B cell (primary cell): Measurements from ENCODE around the gene ORMDL2. TPM values are rescaled to one million over a fixed set of nuclear protein-coding genes. Genes with fewer than 3 reads are reported as not detected.

ENCODE experiments used
- ATAC-seq: fragments of 200-7000 bp; cut with Tn5 transposase; one replicate; pipeline ENCODE4 v1.10.0; 2021; ENCODE audit warnings: low read depth, mild to moderate bottlenecking, moderate number of reproducible peaks, moderate library complexity
- CTCF ChIA-PET: fragments of 350-600 bp; sonication (Branson Sonifier 250); formaldehyde crosslinking; loops from one replicate; lab custom pipeline; 2021; ENCODE audit warnings: antibody characterized with exemption, inconsistent platforms; lab: Charles Lee
- POLR2A ChIA-PET: fragments of 350-600 bp; sonication (Branson Sonifier 250); formaldehyde crosslinking; loops from one replicate; lab custom pipeline; 2021; ENCODE audit warnings: antibody characterized with exemption; lab: Charles Lee
- DNase-seq: peaks from one replicate; pipeline ENCODE4 v3.0.0; 2013
- H2AFZ ChIP-seq: 2 replicates; pipeline ENCODE4 v1.6.1; 2012; ENCODE audit warnings: mild to moderate bottlenecking, low read depth, low read length; ENCODE audit not compliant: insufficient read depth, poor library complexity, severe bottlenecking
- H3K27ac ChIP-seq, 2 donors: 1 replicate in 1 of 2; 2 replicates in 1 of 2; pipeline ENCODE4 v1.5.1; 2012 to 2013; ENCODE audit warnings: low read length in 2 of 2, mild to moderate bottlenecking in 2 of 2, moderate library complexity in 1 of 2
- H3K27me3 ChIP-seq, 4 experiments: fragments of 200-600 bp in 1 of 4; sonication (generic) in 1 of 4; replicated peaks in 1 of 4; 1 replicate in 2 of 4; 2 replicates in 2 of 4; pipeline versions ENCODE4 v1.6.1 to v1.7.0; 2013 to 2016; ENCODE audit warnings: low read length in 3 of 4, mild to moderate bottlenecking in 2 of 4, mixed read lengths in 1 of 4, moderate library complexity in 1 of 4; ENCODE audit not compliant: insufficient read depth in 4 of 4, control insufficient read depth in 3 of 4; ENCODE audit errors: control extremely low read depth in 1 of 4
- H3K36me3 ChIP-seq, 2 experiments: replicated peaks in 1 of 2; 1 replicate in 1 of 2; 2 replicates in 1 of 2; pipeline versions ENCODE4 v1.6.1 to v1.7.1; 2013; ENCODE audit warnings: low read length in 1 of 2; ENCODE audit not compliant: insufficient read depth in 2 of 2, control insufficient read depth in 1 of 2; ENCODE audit errors: control extremely low read depth in 1 of 2, extremely low read depth in 1 of 2
- H3K4me1 ChIP-seq, 2 donors: fragments of 200-600 bp in 1 of 2; sonication (generic) in 1 of 2; 1 replicate in 1 of 2; 2 replicates in 1 of 2; pipeline versions ENCODE4 v1.5.1 to v1.6.1; 2013 to 2017; ENCODE audit warnings: low read length in 2 of 2; ENCODE audit not compliant: control insufficient read depth in 2 of 2, insufficient read depth in 2 of 2
- H3K4me2 ChIP-seq: replicated peaks from 2 replicates; pipeline ENCODE3; 2012; ENCODE audit warnings: mild to moderate bottlenecking, low read depth, low read length; ENCODE audit not compliant: poor library complexity, severe bottlenecking
- H3K4me3 ChIP-seq, 5 experiments: fragments of 200-600 bp in 1 of 5; sonication (generic) in 1 of 5; 1 replicate in 3 of 5; 2 replicates in 2 of 5; pipeline versions ENCODE4 v1.5.1 to v1.7.0; 2011 to 2016; ENCODE audit warnings: low read length in 4 of 5, mild to moderate bottlenecking in 4 of 5, low read depth in 2 of 5, control low read depth in 1 of 5, moderate library complexity in 1 of 5; ENCODE audit not compliant: insufficient read depth in 1 of 5; ENCODE audit errors: control extremely low read depth in 1 of 5, extremely low read depth in 1 of 5
- H3K79me2 ChIP-seq: fragments of 200-600 bp; sonication (generic); one replicate; pipeline ENCODE4 v1.6.0; 2016; ENCODE audit warnings: low read length; ENCODE audit not compliant: control insufficient read depth, insufficient read depth
- H3K9ac ChIP-seq: fragments of 200-600 bp; sonication (generic); 2 replicates; pipeline ENCODE4 v1.6.1; 2017; ENCODE audit warnings: mild to moderate bottlenecking, low read length, moderate library complexity
- H3K9me3 ChIP-seq, 3 donors: one replicate each; pipeline versions ENCODE4 v1.6.1 to v1.7.1; 2013; ENCODE audit warnings: low read length in 2 of 3; ENCODE audit not compliant: control insufficient read depth in 2 of 3, insufficient read depth in 1 of 3; ENCODE audit errors: control extremely low read depth in 1 of 3
- H4K20me1 ChIP-seq: 2 replicates; pipeline ENCODE4 v1.6.0; 2012; ENCODE audit warnings: mild to moderate bottlenecking, low read length; ENCODE audit not compliant: insufficient read depth, control insufficient read depth, poor library complexity, severe bottlenecking
- H3K27ac Mint-ChIP-seq: one replicate; pipeline ENCODE4 v1.8.0; 2021; ENCODE audit warnings: mixed read lengths
- H3K27me3 Mint-ChIP-seq: one replicate; pipeline ENCODE4 v1.8.0; 2021; ENCODE audit warnings: mixed read lengths
- H3K4me1 Mint-ChIP-seq: one replicate; pipeline ENCODE4 v1.8.0; 2021; ENCODE audit warnings: mixed read lengths
- H3K4me3 Mint-ChIP-seq: one replicate; pipeline ENCODE4 v1.8.0; 2021; ENCODE audit warnings: mixed read lengths
- H3K9me3 Mint-ChIP-seq: one replicate; pipeline ENCODE4 v1.8.0; 2022; ENCODE audit warnings: mixed read lengths; ENCODE audit not compliant: insufficient read depth
- EZH2 ChIP-seq: IDR thresholded peaks from 2 replicates; pipeline ENCODE4 v1.6.1; 2012; ENCODE audit warnings: borderline replicate concordance, low read depth, mild to moderate bottlenecking, moderate library complexity, low read length; ENCODE audit not compliant: insufficient read depth, poor library complexity, severe bottlenecking
- WGBS: methylation state at CpG from one replicate; pipeline ENCODE4 v1.1.5; 2013; ENCODE audit warnings: missing lambda C conversion rate; ENCODE audit not compliant: insufficient coverage; 5-methylcytosine and 5-hydroxymethylcytosine counted together
- intact Hi-C: fragments of 100-400 bp; cut with micrococcal nuclease; formaldehyde crosslinking; loops from one replicate; pipeline ENCODE4 v1.10.0; 2022
- polyA plus RNA-seq: library from polyadenylated mRNA; depleted of rRNA; stranded (reverse); fragments of >200 nt; gene quantifications from 2 replicates; pipeline ENCODE4 v1.2.3, GENCODE V29; 2012
- total RNA-seq, 2 donors: library from RNA; stranded (reverse); fragments of 120-200 nt in 1 of 2; gene quantifications; 1 replicate in 1 of 2; 2 replicates in 1 of 2; pipeline versions ENCODE4 v1.2.3 to v1.2.4, GENCODE V29; 2013 to 2022
- TF ChIP-seq, protein P1 (sequence below): fragments of 200-600 bp; IDR thresholded peaks from one replicate; pipeline ENCODE4 v1.8.0; 2022; ENCODE audit warnings: antibody characterized with exemption, mild to moderate bottlenecking

Gene ORMDL2
- total and polyA plus RNA-seq, 2 donors (not counting 1 experiment from before 2014, with no cell fraction given) = 22.7 to 41.9 TPM

DNA sequence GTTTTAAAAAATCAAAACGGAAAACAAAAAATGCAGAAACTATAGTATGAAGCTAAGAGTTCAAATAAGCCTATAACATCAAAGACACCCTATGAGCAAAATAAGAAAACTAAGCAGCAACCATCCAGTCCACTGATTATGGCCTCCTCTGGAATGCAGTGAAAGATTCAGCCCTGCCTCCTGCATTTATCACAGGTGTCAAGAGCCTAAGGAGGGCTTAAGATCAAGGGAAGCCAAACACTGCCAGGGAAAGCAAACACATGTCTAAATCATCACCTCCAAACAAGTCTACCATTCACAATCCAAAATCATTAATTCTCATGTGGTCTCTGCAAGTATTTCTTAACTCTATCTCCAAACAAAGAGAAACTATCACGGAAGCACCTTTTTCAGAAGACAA lies 28.7 kb upstream of the ORMDL2 start:
- Histone ChIP-seq H3K79me2 (peaks cover 32% of the 10 kb centered on the region), H3K4me3 (no peak overlapping the region), H3K4me1 (no peaks in the 10 kb centered on the region), H3K4me2 (no peak overlapping the region), H3K36me3 (peaks cover 18 to 68% of the 10 kb centered on the region in 2 experiments), H4K20me1 (no peaks in the 10 kb centered on the region), H3K27ac (no peak overlapping the region), H3K9ac (no peak overlapping the region), H3K27me3 (no peaks in the 10 kb centered on the region), H2AFZ (no peak overlapping the region), H3K9me3 (no peaks in the 10 kb centered on the region)
- WGBS = no CpG with 5 or more reads among the region's 2 CpGs
- CTCF ChIA-PET = interaction anchor here (0.6 to 2.5 kb wide), 3 partner anchors 8 to 102 kb away, joined by 3 to 6 read pairs (median 5); no protein-coding TSS in a partner anchor
- POLR2A ChIA-PET = no interaction called here
- TF ChIP-seq EZH2 = no peak
- TF ChIP-seq, protein P1, sequence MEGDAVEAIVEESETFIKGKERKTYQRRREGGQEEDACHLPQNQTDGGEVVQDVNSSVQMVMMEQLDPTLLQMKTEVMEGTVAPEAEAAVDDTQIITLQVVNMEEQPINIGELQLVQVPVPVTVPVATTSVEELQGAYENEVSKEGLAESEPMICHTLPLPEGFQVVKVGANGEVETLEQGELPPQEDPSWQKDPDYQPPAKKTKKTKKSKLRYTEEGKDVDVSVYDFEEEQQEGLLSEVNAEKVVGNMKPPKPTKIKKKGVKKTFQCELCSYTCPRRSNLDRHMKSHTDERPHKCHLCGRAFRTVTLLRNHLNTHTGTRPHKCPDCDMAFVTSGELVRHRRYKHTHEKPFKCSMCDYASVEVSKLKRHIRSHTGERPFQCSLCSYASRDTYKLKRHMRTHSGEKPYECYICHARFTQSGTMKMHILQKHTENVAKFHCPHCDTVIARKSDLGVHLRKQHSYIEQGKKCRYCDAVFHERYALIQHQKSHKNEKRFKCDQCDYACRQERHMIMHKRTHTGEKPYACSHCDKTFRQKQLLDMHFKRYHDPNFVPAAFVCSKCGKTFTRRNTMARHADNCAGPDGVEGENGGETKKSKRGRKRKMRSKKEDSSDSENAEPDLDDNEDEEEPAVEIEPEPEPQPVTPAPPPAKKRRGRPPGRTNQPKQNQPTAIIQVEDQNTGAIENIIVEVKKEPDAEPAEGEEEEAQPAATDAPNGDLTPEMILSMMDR = no peak
- no peak overlapping the region for H3K4me3 Mint-ChIP-seq
- no peaks in the 10 kb centered on the region for H3K9me3 Mint-ChIP-seq
- H3K27me3 Mint-ChIP-seq = no peaks in the 10 kb centered on the region
- DNase-seq = no peak
- peak overlapping the region; percentile 7 for H3K27ac Mint-ChIP-seq
- ATAC-seq = no peak
- intact Hi-C loops = no loop called here
- H3K4me1 Mint-ChIP-seq = no peaks in the 10 kb centered on the region

DNA sequence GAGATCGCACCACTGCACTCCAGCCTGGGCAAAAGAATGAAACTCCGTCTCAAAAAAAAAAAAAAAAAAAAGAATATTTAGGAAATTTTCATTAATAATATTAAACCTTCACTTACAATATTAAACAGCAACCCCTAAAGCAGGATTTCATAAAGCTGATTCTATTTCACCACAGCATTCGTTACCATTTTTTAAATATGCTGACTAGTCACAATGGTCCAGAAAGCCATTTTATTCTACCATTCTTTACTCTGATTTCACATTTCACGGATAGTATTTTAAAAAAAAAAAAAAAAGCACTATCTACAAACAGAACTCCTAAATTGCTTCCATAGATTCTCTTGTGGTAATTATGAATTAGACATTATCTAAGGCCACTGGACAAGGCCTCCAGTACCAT lies 27.9 kb upstream of the ORMDL2 start:
- POLR2A ChIA-PET = no interaction called here
- Histone ChIP-seq H3K79me2 (peaks cover 32% of the 10 kb centered on the region), H3K4me2 (no peak overlapping the region), H3K4me3 (no peak overlapping the region), H2AFZ (no peak overlapping the region), H4K20me1 (no peaks in the 10 kb centered on the region), H3K9me3 (no peaks in the 10 kb centered on the region), H3K36me3 (peaks cover 20 to 68% of the 10 kb centered on the region in 2 experiments), H3K9ac (no peak overlapping the region), H3K27ac (no peak overlapping the region), H3K4me1 (no peaks in the 10 kb centered on the region), H3K27me3 (no peaks in the 10 kb centered on the region)
- CTCF ChIA-PET = interaction anchor here (0.7 to 1.5 kb wide), 3 partner anchors 28 to 130 kb away, joined by 3 to 5 read pairs (median 4); partner anchors contain the start of genes ORMDL2 and SARNP
- WGBS = no CpG with 5 or more reads among the region's 4 CpGs
- ATAC-seq (no peak), DNase-seq (no peak)
- Mint-ChIP-seq H3K9me3 (no peaks in the 10 kb centered on the region), H3K27me3 (no peaks in the 10 kb centered on the region), H3K4me3 (no peak overlapping the region), H3K27ac (no peak overlapping the region), H3K4me1 (no peaks in the 10 kb centered on the region)
- TF ChIP-seq, protein P1 = no peak
- TF ChIP-seq EZH2 = no peak
- intact Hi-C loops = no loop called here
